Suprapubic skin (tissue), 4 donors: ENCODE results near the gene MYH10. TPM values are rescaled to one million over a fixed set of nuclear protein-coding genes. Genes with fewer than 3 reads are reported as not detected.
A peak's percentile ranks its signal among the peaks of the same experiment; 100 is the strongest.

Experiments
- DNase-seq, 2 donors: peaks; one replicate each; pipeline ENCODE4 v3.0.0-alpha.2; 2019; ENCODE audit warnings: low spot score in 2 of 2
- H3K27ac ChIP-seq: fragments of 200-600 bp; sonication (generic); one replicate; pipeline ENCODE4 v1.5.1; 2019
- H3K27me3 ChIP-seq: fragments of 200-600 bp; sonication (generic); one replicate; pipeline ENCODE4 v1.5.1; 2019
- H3K36me3 ChIP-seq: fragments of 200-600 bp; sonication (generic); one replicate; pipeline ENCODE4 v1.5.1; 2019
- H3K4me1 ChIP-seq: fragments of 200-600 bp; sonication (generic); one replicate; pipeline ENCODE4 v1.5.1; 2019
- H3K4me3 ChIP-seq: fragments of 200-600 bp; sonication (generic); one replicate; pipeline ENCODE4 v1.5.1; 2019; ENCODE audit warnings: mild to moderate bottlenecking
- H3K9me3 ChIP-seq: fragments of 200-600 bp; sonication (generic); one replicate; pipeline ENCODE4 v1.5.1; 2019
- CTCF ChIP-seq, 2 donors: fragments of 200-600 bp in 1 of 2; fragments of 450-650 bp in 1 of 2; sonication (generic) in 1 of 2; IDR thresholded peaks; one replicate each; pipeline ENCODE4 v1.5.1; 2016 to 2019; ENCODE audit warnings: antibody characterized with exemption in 2 of 2, mild to moderate bottlenecking in 1 of 2, moderate library complexity in 1 of 2
- EP300 ChIP-seq: sonication (generic); formaldehyde crosslinking; IDR thresholded peaks from one replicate; pipeline ENCODE4 v1.6.1; 2017; ENCODE audit warnings: antibody characterized with exemption
- POLR2A ChIP-seq, 2 donors: fragments of 450-650 bp; IDR thresholded peaks; one replicate each; pipeline ENCODE4 v1.6.1; 2017; ENCODE audit warnings: antibody characterized with exemption in 2 of 2, mild to moderate bottlenecking in 2 of 2, moderate library complexity in 2 of 2
- POLR2AphosphoS5 ChIP-seq, 3 donors: sonication (generic); formaldehyde crosslinking; IDR thresholded peaks; one replicate each; pipeline ENCODE4 v1.6.1; 2017; ENCODE audit warnings: antibody characterized with exemption in 3 of 3
- WGBS: methylation state at CpG from one replicate; pipeline ENCODE4 v1.1.5; 2018; 5-methylcytosine and 5-hydroxymethylcytosine counted together
- total RNA-seq, 4 donors: library from RNA; depleted of rRNA; stranded (reverse); fragments of >200 nt; gene quantifications; one replicate each; pipeline ENCODE4 v1.1.0, GENCODE V29; 2016

Gene MYH10
- total RNA-seq, 4 donors from 2014 or later, result 9.5 to 18.3 (median 13.2) TPM

GRCh38 chr17:8504460-8505207, 125.9 kb downstream of the MYH10 start:
- 90% methylated on average over 18 of the region's 18 CpGs for WGBS

GRCh38 chr17:8503807-8504206, 126.7 kb downstream of the MYH10 start:
- 88% methylated on average over 7 of the region's 9 CpGs for WGBS
- DNase-seq, result no peak
- Histone ChIP-seq H3K27ac (no peak overlapping the region), H3K9me3 (no peaks in the 10 kb centered on the region), H3K36me3 (peaks cover 32% of the 10 kb centered on the region), H3K4me3 (no peak overlapping the region), H3K27me3 (no peaks in the 10 kb centered on the region), H3K4me1 (peaks cover 17% of the 10 kb centered on the region)
- no peak for TF ChIP-seq CTCF (IDR thresholded peaks at IDR 0.05)
- no peak for TF ChIP-seq POLR2AphosphoS5 (IDR thresholded peaks at IDR 0.05)
- TF ChIP-seq EP300, result no peak
- no peak for TF ChIP-seq POLR2A (IDR thresholded peaks at IDR 0.05)

More at GRCh38 chr17:8504460-8505207, 125.9 kb downstream of the MYH10 start:
- no peak for DNase-seq
- peaks cover 34% of the 10 kb centered on the region for H3K36me3 ChIP-seq
- H3K9me3 ChIP-seq, result no peaks in the 10 kb centered on the region
- H3K27ac ChIP-seq, result no peak overlapping the region
- H3K4me3 ChIP-seq, result no peak overlapping the region
- no peaks in the 10 kb centered on the region for H3K27me3 ChIP-seq
- H3K4me1 ChIP-seq, result peaks cover 17% of the 10 kb centered on the region
- TF ChIP-seq POLR2A (IDR thresholded peaks at IDR 0.05) (no peak), POLR2AphosphoS5 (IDR thresholded peaks at IDR 0.05) (no peak), EP300 (no peak), CTCF (IDR thresholded peaks at IDR 0.05) (no peak)

GRCh38 chr17:8503368-8503767, 127.2 kb downstream of the MYH10 start:
- TF ChIP-seq EP300 (no peak), CTCF (IDR thresholded peaks at IDR 0.05) (no peak), POLR2A (IDR thresholded peaks at IDR 0.05) (no peak), POLR2AphosphoS5 (IDR thresholded peaks at IDR 0.05) (no peak)
- H3K27me3 ChIP-seq, result no peaks in the 10 kb centered on the region
- H3K27ac ChIP-seq, result no peak overlapping the region
- no peak for DNase-seq
- H3K9me3 ChIP-seq, result no peaks in the 10 kb centered on the region
- 68% methylated on average over 6 of the region's 6 CpGs for WGBS
- H3K4me3 ChIP-seq, result no peak overlapping the region
- H3K4me1 ChIP-seq, result peaks cover 17% of the 10 kb centered on the region
- peaks cover 28% of the 10 kb centered on the region for H3K36me3 ChIP-seq

- no peaks in the 10 kb centered on the region for H3K27me3 ChIP-seq
- no peak overlapping the region for H3K4me3 ChIP-seq
- peaks cover 19% of the 10 kb centered on the region for H3K36me3 ChIP-seq
- no peak for DNase-seq
- TF ChIP-seq POLR2AphosphoS5 (IDR thresholded peaks at IDR 0.05) (no peak), CTCF (IDR thresholded peaks at IDR 0.05) (no peak), EP300 (no peak), POLR2A (IDR thresholded peaks at IDR 0.05) (no peak)
- no peaks in the 10 kb centered on the region for H3K9me3 ChIP-seq
- H3K4me1 ChIP-seq, result peaks cover 17% of the 10 kb centered on the region
- no peak overlapping the region for H3K27ac ChIP-seq
- WGBS, result 46% methylated on average over 6 of the region's 6 CpGs
Measured at GRCh38 chr17:8502126-8502525, 128.4 kb downstream of the MYH10 start.

- WGBS, result 65% methylated on average over 8 of the region's 8 CpGs
Measured at GRCh38 chr17:8500609-8501008, 129.9 kb downstream of the MYH10 start.

More at GRCh38 chr17:8500609-8501008, 129.9 kb downstream of the MYH10 start:
- DNase-seq, result peak in 1 of 2 donors; percentile 62
- Histone ChIP-seq H3K36me3 (peaks cover 28% of the 10 kb centered on the region), H3K4me3 (no peak overlapping the region), H3K4me1 (peaks cover 17% of the 10 kb centered on the region), H3K9me3 (no peaks in the 10 kb centered on the region), H3K27me3 (no peaks in the 10 kb centered on the region), H3K27ac (peak overlapping the region; percentile 37)
- TF ChIP-seq CTCF (IDR thresholded peaks at IDR 0.05) (no peak), POLR2AphosphoS5 (IDR thresholded peaks at IDR 0.05) (no peak), EP300 (no peak), POLR2A (IDR thresholded peaks at IDR 0.05) (no peak)
